NCI-H128 (cell line): ENCODE results near the gene B3GALT6.
A peak's percentile ranks its signal among the peaks of the same experiment; 100 is the strongest.
"Not testable (repeated sequence)": the region's sequence is repeated elsewhere in the genome, so short reads cannot be mapped to it uniquely, and the experiment has no call there.

Experiments
- DNase-seq: peaks from one replicate; lab custom pipeline; 2025; ENCODE audit not compliant: unreplicated experiment; lab: John Stamatoyannopoulos, UW

The B3GALT6 gene

DNA sequence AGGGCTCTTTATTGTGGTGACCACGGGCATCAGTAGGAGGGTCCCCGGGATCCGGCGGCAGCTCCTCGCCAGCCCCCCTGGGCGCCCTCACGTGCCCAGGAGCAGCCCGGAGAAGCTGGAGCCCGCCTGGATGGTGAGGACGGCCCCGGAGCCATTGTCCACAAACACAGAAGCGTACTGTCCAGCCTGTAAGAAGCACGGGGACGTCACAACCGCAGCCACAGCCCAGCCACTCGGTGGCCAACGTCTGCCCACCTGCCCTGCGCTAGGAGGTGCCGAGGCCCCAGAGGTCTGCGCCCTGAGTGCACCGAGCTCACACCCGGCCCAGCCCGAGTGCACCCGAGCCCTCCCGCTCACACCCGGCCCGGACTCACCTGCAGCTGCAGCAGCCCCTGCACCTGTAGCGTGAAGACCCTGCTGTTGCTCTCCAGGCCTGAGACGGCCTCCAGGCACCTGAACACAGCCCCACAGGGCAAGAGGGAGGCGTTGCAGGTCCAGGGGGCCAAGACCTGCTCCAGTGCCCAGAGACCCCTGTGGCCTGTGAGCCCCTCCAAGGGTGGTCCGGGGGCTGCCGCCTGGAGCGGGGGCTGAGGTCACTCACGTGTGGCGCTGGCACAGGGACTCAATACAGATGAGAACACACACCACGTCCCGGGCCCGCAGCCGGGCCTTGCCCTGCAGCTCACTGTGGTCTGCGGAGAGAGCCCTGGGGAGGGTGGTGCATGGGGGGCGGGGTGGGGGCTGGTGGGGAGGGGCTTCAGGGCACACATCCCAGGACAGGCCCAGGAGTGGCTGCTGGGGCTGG, 10.6 kb downstream of the B3GALT6 start:
- no peak for DNase-seq

- no peak for DNase-seq
Measured at GRCh38 chr1:1243266-1243660, 11.2 kb downstream of the B3GALT6 start.

DNA sequence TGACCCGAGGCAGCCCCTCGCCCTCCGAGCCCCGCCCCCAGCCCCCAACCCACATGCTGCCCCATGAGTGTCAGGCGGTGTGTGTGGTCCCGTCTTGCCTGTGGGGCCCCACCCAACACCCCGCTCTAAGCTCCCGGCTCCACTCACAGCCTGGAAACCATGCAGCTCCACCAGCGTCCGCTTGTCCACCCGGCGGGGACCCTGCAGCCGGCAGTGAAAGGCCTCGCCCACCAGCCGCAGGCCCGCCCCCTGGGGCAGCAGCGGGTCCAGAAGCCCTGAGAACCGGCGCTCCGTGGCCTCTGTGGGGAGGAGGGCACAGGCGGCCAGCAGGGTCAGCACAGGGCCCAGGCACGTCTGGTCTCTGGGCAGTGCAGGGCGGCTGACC, 11.8 kb downstream of the B3GALT6 start:
- no peak for DNase-seq

- no peak for DNase-seq
Measured at GRCh38 chr1:1244192-1244811, 12.3 kb downstream of the B3GALT6 start.

- DNase-seq, result no peak
Measured at GRCh38 chr1:1245178-1245816, 13.3 kb downstream of the B3GALT6 start.

DNA sequence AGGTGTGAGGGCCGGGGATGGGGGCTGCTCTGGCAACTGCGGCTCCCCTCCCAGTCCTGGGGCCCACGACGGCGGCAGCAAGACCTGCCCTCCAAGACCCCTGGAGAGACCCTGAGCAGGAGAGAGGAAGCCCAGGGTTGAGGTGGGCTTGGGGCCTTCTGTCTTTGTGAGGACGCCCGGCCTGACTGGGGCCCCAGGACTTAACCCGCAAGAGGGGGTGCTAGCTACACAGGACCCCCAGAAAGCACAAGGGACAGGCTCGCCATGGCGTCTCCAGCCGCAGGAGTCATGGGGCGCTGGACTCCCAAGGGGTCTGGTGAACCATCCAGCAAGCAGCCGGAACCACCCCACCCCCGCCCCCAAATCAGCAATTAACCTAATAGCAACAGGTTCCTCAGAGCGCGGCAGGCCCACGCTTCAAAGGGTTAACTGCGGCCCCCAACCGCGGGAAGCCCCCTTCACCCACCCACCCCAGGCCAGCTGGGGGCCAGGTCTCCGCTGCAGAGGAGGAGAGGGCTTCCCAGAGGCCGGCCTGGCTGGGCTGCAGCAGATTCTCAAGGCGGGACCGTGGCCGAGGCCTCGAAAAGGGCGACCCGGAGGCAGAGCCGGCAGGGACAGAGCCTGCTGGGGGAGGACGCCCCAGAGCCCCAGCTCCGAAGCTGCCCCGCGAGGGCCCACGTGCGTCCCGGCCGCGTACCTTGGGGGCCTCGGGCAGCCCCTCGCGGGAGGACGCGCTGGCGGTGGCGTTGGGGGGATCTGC, 14.0 kb downstream of the B3GALT6 start:
- no peak for DNase-seq

DNA sequence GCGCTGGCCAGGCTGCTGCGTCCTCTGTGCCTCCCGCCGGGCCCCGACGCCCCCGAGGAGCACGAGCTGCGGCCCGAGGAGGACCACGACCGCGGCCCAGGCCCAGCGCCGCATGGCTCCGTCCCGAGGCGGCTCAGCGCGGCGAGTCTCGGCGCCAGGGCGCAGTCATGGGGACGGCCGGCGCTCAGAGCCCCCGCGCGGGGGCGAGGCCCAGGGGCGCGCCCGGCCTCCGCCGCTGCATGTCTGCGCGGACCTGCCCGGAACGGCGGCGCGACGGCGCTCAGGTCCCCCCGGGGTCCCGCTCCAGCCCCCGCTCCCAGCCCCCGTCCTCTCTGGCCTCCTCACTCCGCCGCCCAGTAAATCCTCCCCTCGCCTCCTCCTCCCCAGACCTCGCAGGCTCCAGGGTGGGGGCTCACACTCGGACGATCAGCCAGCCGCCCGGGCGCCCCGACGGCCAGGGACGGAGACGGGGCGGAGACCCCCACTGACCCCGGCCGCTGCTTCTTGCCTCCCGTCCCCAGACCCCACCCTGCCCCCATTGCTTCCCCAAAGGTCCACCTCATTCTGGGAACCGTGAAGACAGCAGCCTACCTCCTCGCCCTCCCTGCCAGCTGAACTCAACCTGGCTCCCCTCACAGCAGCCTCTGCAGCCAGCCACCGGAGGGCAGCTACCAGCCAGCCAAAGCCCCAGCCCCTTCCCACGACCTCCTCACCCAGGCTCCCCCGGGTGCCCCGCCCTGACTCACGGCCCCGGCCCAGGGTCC, 14.7 kb downstream of the B3GALT6 start, which contains the start of gene C1QTNF12:
Gene C1QTNF12 (minus strand): TSS at position 146 of the 764 bp plus-strand sequence. CDS start 32 bp downstream, at position 114.
- DNase-seq, result no peak

- no peak for DNase-seq
Measured at GRCh38 chr1:1247341-1247913, 15.4 kb downstream of the B3GALT6 start.

DNA sequence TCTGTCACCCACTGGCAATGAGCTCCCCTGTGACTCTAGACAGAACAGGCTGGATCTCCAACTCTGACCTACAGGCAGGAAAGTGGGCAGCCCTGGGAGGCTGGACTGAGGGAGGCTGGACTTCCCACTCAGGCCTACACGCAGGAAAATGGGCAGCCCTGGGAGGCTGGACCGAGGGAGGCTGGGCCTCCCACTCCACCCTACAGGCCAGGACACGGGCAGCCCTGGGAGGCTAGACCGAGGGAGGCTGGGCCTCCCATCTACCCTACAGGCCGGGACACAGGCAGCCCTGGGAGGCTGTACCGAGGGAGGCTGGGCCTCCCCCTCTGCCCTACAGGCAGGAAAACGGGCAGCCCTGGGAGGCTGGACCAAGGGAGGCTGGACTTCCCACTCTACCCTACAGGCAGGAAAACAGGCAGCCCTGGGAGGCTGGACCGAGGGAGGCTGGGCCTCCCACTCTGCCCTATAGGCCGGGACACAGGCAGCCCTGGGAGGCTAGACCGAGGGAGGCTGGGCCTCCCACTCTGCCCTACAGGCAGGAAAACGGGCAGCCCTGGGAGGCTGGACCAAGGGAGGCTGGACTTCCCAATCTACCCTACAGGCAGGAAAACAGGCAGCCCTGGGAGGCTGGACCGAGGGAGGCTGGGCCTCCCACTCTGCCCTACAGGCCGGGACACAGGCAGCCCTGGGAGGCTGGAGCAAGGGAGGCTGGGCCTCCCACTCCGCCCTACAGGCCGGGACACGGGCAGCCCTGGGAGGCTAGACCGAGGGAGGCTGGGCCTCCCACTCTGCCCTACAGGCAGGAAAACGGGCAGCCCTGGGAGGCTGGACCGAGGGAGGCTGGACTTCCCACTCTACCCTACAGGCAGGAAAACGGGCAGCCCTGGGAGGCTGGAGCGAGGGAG, 16.2 kb downstream of the B3GALT6 start:
- DNase-seq, result not testable (repeated sequence)

DNA sequence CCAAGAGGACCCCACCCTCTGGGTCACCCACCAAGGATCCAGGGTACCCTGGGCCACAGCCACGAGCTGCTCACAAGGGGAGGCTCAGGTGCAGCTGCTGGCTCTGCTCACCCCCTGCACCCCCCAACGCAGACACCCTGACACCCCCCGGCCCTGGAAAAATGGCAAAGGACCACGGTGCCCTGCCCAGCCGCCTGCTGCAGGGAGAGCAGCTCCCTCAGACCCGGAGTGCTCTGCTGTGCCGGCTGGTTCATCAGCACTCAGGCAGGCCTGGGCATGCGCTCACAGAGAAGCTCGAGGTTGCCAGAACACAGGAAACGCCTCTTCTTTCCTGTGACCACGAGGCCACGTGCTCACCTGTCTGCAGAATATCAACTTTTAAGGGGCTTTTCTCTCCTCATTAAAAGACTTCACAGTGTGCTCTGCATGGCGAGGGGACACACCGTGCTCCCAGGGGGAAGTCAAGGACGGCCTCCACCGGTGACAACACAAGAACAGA, 18.8 kb downstream of the B3GALT6 start:
- peak; percentile 40 for DNase-seq

DNA sequence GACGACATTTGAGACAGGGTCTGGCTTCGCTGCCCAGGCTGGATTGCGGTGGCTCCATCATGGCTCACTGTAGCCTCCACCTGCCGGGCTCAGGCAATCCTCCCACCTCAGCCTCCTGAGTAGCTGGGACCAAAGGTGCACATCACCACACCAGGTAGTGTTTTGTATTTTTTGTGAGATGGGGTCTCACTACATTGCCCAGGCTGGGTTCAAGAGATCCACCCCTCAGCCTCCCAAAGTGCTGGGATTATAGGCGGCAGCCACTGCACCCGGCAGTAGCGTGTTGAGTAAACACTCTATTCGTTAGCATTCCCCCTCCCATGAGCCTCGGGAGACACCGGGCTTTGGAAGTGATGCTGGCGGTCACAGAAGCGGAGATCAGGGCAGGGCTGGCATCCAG, 21.3 kb downstream of the B3GALT6 start:
- DNase-seq, result no peak

DNA sequence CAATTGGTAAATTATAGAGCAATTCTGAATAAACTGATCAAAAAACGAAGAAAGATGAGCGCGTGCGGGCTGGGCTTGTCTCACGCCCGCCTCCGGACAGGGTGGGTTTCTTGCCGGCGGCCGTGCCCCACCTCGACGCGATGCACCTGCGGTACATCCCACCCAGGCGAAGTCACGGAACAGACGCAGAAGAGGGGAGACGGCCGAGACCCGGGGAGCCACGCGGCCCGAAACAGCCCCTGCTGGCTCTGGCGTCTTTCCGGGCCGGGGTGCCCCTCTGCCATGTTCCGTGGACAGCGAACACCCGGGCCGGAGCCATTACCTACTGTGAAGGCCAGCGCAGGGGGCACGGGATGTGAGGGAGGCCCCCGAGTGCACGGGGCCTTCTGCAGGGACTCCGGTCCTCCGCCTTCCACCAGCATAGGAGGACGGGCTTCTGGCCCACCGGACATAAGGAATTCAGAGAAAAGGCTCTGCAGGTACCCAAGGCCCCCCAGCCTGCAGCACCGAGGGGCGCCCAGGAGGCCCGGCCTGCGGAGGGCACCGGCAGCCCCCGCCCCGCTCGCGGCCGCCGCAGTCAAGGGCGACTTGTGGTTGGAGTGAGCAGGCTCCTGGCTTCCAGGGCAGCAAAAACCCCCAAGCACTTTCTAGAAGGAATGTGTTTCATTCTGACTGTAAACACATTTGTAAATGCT, 22.1 kb downstream of the B3GALT6 start:
- no peak for DNase-seq

DNA sequence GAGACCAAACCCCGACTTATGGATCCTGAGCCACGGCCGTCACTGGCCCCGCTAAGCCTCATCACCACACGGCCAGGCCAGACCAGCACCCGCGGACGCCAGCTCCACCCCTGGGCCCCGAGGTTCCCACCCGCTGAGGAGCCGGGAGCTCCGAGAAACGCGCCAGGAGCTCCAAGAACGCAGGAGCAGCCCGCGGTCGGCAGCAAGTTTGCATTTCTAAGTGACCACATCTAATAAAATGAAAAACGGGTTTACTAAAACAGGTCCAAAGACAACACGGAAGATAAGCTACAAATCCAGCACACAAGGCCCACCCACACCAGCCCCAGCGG, 22.6 kb downstream of the B3GALT6 start:
- DNase-seq, result no peak

DNA sequence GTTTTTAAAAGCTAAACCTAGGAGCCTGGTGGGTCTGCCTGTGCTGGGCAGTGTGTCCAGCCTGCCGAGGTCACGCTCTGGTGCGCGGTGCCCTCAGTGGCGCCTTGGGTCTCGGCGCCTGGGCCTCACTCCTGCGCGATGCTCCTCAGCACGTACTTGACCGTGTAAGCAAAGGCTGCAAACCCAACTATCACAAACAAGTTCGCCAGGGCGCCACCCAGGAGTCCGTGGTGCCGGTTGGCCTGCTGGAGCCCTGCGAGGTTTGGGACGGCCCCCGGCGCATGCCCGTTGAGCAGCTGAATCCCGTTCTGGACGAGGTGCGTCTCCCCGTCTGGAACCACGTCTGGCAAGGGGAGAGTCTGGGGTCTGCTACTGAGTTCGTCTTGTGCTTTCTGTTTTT, 23.0 kb downstream of the B3GALT6 start:
- no peak for DNase-seq

DNA sequence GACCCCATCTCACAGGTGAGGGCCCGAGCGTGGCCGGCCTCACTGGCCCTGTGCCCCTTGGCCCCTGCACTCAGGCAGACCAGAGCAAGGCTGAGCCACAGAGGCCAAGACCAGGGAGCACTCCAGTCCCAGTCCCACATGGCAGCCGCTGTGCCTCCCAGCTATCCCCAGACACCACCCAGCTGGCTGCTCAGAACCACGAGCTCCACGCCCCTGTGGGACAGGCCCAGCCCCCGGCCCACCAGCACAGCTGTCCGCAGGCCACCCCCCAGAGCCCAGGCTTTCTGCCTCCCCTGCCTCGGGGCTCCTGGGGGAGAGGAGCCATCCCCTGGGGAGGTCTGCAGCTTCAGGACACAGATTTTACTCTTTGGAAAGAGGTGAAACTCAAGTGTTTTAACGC, 23.6 kb downstream of the B3GALT6 start:
- DNase-seq, result no peak

DNA sequence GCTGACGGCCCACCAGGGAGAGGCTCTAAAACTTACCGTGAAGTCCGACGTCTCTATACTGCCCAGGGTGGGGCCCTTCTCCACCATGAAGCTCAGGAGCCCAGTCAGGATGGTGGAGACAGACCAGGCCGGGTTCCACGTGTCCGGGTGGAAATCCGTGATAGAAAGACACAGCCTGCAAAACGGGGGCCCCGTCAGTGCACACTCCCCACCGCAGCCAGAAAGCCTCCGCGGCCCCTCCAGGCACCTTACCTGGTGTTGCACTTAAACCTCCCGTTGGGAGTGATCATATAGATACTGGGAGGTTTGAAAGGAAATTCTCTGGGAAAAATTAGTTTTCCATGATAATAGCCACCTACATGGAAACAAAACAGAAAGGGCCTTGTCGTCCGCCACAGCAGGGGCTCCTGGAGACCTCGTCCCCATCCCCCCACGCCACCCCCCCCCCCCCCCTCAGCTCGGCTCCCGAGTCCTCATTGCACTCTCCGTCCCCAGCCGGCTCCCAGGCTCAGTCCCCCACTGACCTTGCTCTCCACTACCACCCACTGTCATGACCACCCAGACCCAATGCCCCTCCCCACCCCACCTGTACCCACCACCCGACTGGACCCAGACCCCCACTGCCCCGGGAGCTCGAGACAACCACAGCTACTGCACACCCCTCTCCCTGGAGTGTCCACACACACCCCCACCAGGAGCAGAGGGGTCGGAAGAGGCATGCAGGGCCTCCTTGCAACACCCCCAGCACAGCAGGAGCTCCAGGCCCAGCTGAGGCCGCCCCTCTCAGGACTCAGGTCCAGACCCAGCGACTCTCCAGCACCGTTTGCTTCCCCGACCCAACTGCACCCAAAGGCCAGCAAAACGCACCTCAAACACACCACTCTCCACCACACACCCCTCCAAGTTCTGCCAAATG, 25.2 kb downstream of the B3GALT6 start:
- DNase-seq, result no peak

DNA sequence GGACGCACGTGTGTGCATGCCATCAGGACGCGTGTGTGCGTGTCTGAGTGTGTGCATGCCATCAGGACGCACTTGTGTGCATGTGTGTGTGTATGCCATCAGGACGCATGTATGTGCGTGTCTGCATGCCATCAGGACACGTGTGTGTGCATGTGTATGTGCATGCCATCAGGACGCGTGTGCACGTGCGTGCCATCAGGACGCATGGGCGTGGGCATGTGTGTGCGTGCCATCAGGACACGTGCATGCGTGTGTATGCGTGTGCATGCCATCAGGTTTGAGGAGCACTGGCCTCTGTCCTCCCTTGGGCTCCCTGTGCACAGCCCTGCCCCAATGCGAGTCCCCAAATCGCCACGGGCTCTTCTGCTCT, 27.1 kb downstream of the B3GALT6 start:
- DNase-seq, result no peak

DNA sequence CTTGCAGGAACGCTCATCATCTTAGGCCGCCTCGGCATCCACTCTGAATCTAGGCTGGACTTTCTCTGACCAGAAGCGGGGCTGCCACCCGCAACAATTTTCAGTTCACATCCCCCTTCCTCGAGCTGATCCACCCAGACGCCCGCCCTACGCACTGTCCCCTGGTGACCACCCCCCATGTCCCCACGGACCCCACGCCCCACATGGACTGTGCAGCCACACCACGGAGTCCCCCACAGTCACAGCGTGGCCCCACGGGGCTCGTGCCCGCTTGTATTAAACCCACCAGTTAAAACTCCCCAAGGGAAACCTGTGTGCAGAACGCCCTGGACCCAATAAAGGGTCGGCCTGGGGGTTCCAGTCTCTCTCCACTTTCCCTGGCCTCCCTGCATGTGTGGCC, 27.5 kb downstream of the B3GALT6 start:
- DNase-seq, result no peak
